ENCODE results near the gene SCLT1.

GRCh38 chr4:128856246-128856645 is 237.1 kb downstream of the SCLT1 start:
- no peak for TF ChIP-seq CTCF (IDR thresholded peaks at IDR 0.05)
- TF ChIP-seq ZNF121 (CRISPR knock-in tag; IDR thresholded peaks at IDR 0.05): no peak

Measured in WTC11 (cell line).